GM18873 (cell line): ENCODE measurements around the gene MAPRE3.
"Not testable (repeated sequence)": the region's sequence is repeated elsewhere in the genome, so short reads cannot be mapped to it uniquely, and the experiment has no call there.

ENCODE experiments used
- ATAC-seq: cut with Tn5 transposase; IDR thresholded peaks from one replicate; pipeline ENCODE4 v1.9.1; 2021; ENCODE audit warnings: mild to moderate bottlenecking, moderate library complexity, moderate number of reproducible peaks; ENCODE audit not compliant: unreplicated experiment, low FRiP score

Gene MAPRE3

DNA sequence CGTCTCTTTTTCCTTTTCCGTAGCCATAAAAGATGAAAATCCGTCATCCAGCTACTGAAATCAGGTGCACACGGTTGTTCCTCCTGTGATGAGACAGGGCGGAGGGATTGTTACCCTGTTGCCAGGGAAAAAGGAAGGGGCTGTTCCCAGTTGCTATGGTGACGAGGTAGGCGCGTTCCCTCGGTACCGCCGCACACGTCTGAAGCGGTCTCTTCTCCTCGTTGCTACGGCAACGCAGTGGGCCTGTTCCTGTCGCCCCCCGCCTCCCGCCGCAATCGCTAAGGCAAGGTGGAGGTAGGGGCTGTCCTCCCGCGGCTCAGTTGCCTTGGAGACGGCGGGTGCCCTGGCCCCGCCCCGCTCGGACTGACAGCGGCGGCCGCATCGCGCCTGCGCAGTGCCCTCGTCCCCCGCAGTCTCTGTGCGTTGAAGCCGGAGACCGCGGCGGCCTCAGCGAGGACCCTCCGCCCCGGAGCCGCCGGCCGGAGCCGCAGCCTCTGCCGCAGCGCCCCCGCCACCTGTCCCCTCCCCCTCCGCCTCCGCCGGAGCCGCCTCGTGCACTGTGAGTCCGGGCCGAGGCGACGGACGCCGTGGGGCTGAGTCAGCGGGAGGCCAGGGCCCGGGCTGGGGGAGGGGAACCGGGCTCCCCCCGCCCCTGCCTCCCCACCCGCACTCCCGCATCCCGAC, at the start of gene MAPRE3:
TSS of gene MAPRE3 (plus strand) at position 394 of the 684 bp plus-strand sequence. CDS start 51,582 bp downstream, outside the sequence.
- no peak for ATAC-seq

GRCh38 chr2:26921323-26921722, 49.1 kb upstream of the MAPRE3 start:
- ATAC-seq, result no peak

DNA sequence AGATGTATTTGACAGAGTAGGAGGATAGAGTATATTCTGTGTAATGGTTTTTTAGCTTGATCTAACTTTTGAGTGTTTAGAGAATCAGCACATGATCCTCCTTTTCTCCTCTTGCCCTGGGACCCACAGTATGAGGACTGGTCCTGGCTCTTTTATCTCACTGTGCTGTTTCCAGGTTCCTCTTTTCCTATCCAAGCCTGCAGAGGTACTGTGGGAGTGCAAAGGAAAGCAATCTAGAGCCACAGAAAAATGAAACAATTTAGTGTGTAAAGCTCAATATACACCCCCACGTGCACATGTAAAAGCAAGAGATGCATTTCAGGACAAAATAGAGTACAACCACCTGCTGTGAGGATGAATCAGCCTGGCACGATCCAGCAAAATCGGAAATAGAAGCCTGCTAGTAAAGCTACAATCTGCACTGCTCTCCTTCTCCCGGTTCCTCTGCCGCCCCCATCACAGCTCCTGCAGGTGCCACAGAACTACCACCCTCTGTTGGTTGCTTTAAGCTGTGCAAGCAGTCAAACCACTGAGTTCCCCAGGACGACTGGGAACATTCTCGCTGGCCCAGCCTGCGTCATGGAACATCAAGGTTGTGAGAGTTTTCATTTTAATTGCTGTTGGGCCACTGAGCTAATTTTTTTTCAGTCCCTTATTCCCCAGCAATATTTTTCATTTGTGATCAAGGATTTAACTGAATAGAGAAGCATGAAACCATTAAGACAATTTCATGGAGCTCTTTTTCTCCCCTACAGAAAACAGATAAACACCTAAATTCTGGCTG, 47.8 kb upstream of the MAPRE3 start:
- ATAC-seq, result no peak

GRCh38 chr2:26923189-26923466, 47.3 kb upstream of the MAPRE3 start:
- ATAC-seq, result not testable (repeated sequence)

GRCh38 chr2:26924731-26925099, 45.7 kb upstream of the MAPRE3 start:
- ATAC-seq, result no peak

GRCh38 chr2:26925100-26925791, 45.2 kb upstream of the MAPRE3 start:
- no peak for ATAC-seq

DNA sequence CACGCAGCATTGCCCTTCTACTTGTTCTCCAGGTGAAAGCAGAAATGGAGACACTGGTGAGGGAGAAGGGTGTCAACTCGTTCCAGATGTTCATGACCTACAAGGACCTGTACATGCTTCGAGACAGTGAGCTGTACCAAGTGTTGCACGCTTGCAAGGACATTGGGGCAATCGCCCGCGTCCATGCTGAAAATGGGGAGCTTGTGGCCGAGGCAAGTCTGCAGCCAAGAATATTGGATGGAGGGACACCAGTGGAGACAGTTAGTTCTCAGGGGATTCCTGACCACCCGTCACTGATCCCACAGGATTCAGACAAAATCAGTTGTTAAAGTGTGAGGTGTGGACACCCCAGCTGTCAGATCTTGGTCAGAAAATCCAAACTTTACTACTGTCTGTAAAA, 43.2 kb upstream of the MAPRE3 start:
- ATAC-seq, result no peak

DNA sequence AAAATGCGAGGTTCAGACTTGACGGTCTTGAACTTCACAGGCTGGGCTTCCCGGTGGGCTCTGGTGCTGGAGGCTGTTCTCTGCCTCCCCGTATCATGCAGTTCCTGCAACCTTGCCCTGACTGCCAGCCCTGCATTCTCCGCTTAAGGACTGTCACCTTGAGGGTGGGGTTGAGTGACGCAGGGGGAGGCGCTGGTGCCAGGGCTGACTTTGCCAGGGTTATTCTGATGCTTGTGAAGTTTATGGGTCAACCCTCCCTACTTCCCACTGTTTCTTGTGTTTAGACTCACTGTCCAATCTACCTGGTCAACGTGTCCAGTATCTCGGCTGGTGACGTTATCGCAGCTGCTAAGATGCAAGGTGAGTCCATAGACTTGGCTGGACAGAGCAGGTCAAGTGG, 37.5 kb upstream of the MAPRE3 start:
- no peak for ATAC-seq

DNA sequence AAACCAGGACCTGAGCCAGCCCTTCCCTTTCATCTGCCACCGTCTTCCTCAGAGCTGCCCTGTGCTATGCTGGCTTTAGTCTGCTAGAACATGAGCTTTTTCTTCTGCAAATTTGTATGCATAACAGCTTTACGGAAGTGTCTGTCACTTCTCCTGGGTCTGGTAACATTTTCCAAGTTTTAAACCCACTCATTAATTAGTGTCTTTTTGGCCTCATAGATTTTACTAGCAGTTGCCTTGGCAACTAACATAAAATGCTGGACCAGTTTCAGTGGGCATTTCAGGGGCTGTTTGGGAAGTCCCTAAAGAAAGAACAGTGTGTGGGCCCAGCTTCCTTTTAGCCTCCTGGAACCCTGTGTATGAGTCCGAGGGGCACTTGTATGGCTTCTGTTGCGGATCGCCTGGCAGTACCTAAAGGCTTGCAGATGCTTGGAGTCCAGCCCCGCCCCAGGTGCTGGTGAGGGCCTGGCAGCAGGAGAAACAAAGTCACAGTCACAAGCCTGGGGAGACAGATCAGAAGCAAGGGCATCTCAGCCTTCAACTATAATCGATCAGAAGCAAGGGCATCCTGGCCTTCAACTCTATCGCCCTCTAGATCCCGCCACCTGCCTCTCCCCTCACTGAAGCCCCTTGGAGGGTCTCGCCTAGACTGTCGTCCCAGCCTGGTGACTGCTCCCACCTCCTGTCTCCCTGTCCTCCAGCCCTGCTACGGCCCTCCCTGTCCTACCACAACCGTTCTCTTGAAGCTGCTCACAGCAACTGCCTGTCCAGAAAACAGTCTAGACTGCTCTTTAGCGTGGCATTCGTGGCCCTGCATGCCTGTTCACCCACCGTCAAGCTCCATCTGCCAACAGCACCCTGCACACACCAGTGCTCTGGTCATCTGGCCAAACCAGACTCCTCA, 36.8 kb upstream of the MAPRE3 start:
- ATAC-seq, result no peak

DNA sequence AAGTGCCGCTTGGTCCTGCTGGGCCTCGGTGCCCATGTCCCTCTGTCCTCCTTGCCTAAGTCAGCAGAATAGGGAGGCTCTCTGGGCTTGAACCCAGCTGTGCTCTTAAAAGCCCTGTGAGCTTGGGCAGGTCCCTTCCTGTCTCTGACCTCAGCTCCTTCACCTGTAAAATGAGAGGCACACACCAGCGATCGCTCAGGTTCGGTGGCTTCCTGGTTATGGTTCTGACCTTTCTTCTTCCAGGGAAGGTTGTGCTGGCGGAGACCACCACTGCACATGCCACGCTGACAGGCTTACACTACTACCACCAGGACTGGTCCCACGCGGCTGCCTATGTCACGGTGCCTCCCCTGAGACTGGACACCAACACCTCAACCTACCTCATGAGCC, 36.1 kb upstream of the MAPRE3 start:
- no peak for ATAC-seq

DNA sequence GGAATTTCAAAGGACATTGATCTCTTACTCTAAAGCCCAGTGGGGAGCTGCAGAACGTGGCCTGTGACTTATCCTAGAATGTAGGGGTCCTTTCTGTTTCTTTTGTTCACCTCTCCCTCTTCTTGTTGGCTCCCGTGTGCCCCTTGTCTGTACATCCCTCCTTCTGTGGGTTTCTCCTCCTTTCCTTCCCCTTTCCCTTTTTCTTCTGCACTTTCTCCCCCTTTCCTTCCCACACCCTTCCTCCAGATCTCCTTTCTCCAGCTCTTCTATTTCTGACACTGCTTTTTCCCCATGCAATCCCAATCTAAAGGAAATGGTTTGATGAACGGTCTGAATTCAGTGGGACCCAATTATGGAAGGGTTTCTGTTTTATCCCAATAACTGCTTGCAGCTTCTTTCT, 35.5 kb upstream of the MAPRE3 start:
- ATAC-seq, result no peak

DNA sequence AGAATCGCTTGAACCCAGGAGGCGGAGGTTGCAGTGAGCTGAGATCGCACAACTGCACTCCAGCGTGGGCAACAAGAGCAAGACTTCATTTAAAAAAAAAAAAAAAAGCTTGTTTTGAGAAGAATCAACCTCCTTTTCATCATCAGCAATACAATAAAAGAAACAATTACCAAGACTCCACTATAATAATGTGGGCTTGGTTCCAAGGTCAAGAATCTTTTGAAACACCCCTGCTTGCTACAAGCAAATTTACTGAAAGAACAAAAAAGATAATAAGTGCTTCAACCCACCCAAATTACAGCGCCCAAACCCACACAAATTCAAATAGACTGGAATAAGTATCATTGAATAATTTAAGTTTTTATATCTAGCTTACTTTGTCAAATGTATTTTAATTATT, 33.6 kb upstream of the MAPRE3 start:
- ATAC-seq, result no peak

GRCh38 chr2:26938399-26939118, 31.9 kb upstream of the MAPRE3 start:
- no peak for ATAC-seq

DNA sequence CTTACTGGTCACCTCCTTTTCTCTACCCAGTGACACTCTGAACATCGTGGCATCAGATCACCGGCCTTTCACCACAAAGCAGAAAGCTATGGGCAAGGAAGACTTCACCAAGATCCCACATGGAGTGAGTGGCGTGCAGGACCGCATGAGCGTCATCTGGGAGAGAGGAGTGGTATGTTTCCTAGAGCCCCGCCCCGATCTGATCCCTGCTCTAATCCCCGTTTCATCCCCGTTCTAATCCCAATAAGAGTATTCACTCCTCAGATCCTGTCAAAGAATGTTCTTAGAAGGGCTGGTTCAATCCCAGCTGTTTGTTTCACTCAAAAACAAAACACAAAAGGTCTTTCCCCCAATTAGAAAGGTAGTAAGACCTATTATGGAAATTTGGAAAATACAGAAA, 30.4 kb upstream of the MAPRE3 start:
- no peak for ATAC-seq

GRCh38 chr2:26941486-26941885, 29.0 kb upstream of the MAPRE3 start:
- no peak for ATAC-seq

DNA sequence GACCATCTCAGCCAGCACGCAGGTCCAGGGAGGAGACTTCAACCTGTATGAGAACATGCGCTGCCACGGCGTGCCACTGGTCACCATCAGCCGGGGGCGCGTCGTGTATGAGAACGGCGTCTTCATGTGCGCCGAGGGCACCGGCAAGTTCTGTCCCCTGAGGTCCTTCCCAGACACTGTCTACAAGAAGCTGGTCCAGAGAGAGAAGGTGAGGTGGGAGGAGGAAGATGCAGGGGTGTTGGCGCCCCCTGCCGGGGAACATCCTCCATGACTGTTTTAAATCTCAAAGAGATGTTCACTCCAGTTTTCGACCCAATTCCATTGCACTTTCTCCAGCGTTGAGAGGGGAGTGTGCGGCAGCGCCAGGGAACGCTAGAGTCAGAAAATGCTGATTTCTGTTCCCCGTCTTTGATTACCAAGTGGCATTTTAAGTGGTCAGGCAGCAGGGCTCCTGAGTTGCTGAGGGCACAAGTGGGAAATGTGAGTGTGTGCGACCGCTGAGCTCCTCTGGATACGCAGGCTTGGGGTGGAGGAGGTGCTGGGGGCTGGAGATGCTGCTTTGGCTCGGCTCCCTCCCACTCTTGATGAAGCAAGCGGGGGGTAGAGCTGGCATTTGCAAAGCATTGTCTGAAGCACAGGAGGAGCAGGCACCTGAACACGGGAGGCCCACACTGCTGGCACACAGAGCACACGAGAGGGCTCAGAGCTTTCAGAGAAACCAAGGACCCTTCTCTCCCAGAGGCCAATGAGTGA, 27.7 kb upstream of the MAPRE3 start:
- ATAC-seq, result no peak

GRCh38 chr2:26945991-26946750, 24.3 kb upstream of the MAPRE3 start:
- ATAC-seq, result no peak

DNA sequence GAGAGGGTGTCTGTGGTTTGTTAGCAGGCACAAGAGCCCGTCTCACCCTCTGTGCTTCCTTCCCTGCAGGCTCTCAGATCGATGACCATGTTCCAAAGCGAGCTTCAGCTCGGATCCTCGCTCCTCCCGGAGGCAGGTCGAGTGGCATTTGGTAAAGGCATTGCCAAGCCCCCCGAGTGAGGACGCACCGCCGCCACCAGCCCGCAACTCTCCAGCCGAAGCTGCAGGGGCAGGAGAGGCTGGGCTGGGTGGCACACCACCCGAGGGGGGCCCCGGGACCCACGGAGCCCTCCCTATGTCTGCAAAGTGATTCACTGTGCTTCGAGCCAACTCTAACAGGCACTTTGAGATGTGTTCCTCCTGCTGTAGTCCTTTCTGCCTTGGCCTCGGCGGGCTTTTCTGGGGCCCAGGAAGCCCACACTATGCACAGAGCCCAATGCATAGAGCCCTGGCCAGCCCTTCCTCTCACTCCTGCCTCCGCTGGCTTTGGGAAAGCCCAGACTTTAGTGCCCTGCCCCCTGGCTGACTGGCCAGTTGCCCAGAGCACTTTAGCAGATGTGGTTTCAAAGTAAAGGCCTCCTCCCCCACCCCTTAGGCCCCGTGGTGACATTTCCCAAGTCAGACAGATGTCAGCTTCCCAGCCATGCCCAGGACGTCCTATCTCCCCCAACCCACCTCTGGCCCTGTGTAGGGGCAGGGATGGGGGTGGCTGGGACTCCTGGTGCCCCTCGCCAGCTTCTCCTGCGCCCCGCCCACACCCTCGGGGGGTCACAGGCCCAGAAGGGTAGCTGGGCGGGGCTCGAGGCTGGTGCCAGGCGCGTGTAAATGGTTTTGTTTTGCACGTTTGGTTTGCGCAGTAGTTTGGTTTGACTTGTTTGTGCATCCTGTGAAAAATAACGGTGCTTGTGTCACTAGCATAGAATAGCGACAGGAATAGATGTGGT, 23.3 kb upstream of the MAPRE3 start:
- no peak for ATAC-seq
